ENCODE results near the gene ADARB2.

DNA sequence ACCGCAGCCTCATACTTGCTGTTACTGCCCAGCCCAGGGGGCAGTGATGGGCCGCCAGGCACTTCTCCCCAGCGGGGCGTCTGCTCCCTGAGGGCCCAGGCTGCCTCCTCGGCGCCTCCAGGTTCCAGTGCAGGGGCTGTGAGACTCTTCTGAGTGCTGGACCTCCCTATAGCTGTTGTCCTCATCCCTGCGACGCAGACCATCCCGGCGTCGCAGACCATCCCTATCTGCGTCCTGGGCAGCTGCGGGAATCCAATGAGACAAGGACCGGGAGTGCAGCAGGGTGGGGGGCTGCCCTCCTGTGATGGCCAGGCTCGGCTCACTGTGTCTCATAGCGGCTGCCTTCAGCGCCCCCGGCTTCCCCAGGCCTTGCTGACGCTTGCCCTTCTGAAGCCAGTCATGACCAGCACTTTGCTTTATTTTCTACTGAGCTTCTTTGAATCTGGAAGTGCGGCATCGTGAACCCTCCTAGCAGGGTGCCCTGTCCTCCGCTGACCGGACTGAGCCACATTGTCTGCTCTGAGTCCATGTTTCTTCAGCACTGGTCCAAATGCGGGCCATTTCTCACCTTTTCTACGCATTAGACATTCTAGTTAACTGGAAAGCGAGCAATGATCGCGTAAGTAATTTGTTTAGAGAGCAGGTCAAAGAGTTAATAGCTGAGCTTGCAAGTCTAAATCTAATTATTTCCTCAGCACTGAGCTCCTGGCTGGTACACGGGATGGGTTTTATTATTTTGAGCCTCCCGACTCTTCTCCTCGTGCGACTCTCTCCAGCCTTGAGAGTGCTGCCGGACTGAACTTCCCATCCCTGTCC is 341.6 kb downstream of the ADARB2 start:
- TF ChIP-seq EP300 (IDR thresholded peaks at IDR 0.05) (no peak), CTCF (IDR thresholded peaks at IDR 0.05) (no peak)

All from esophagus muscularis mucosa (tissue), 3 donors.